Vagina (tissue), 2 donors: ENCODE data around the gene POPDC3. TPM values are rescaled to one million over a fixed set of nuclear protein-coding genes. Genes with fewer than 3 reads are reported as not detected.

Source experiments
- DNase-seq, 2 donors: peaks; one replicate each; pipeline ENCODE4 v3.0.0-alpha.2; 2017; ENCODE audit errors: extremely low spot score in 2 of 2
- H3K27ac ChIP-seq: fragments of 200-600 bp; sonication (generic); one replicate; pipeline ENCODE4 v1.5.1; 2019
- H3K27me3 ChIP-seq: fragments of 200-600 bp; sonication (generic); one replicate; pipeline ENCODE4 v1.5.1; 2019
- H3K36me3 ChIP-seq, 2 donors: fragments of 200-600 bp; sonication (generic); one replicate each; pipeline ENCODE4 v1.5.1; 2017 to 2019
- H3K4me1 ChIP-seq: fragments of 200-600 bp; sonication (generic); one replicate; pipeline ENCODE4 v1.5.1; 2019
- H3K4me3 ChIP-seq, 2 donors: fragments of 200-600 bp; sonication (generic); 1 replicate in 1 of 2; 2 replicates in 1 of 2; pipeline ENCODE4 v1.5.1; 2016 to 2019
- H3K9me3 ChIP-seq: fragments of 200-600 bp; sonication (generic); one replicate; pipeline ENCODE4 v1.5.1; 2019
- POLR2A ChIP-seq, 2 donors: fragments of 450-650 bp; IDR thresholded peaks; one replicate each; pipeline ENCODE4 v1.6.1; 2017; ENCODE audit warnings: antibody characterized with exemption in 2 of 2, mild to moderate bottlenecking in 2 of 2, moderate library complexity in 2 of 2
- POLR2AphosphoS5 ChIP-seq, 2 donors: sonication (generic); formaldehyde crosslinking; IDR thresholded peaks; one replicate each; pipeline ENCODE4 v1.9.0; 2017; ENCODE audit warnings: antibody characterized with exemption in 2 of 2, mild to moderate bottlenecking in 2 of 2, low read depth in 1 of 2; ENCODE audit not compliant: insufficient read depth in 1 of 2
- intact Hi-C: fragments of 100-400 bp; cut with DNase I; formaldehyde crosslinking; loops from one replicate; pipeline ENCODE4 v1.15.1; 2023
- total RNA-seq: library from RNA; depleted of rRNA; stranded (reverse); fragments of >200 nt; gene quantifications from one replicate; pipeline ENCODE4 v1.2.3, GENCODE V29; 2016
- TF ChIP-seq, protein P1 (sequence below), 3 experiments: fragments of 450-650 bp in 2 of 3; fragments of 200-600 bp in 1 of 3; sonication (generic) in 1 of 3; IDR thresholded peaks; one replicate each; pipeline ENCODE4 v1.5.1; 2017 to 2019; ENCODE audit warnings: antibody characterized with exemption in 3 of 3, mild to moderate bottlenecking in 2 of 3, moderate library complexity in 2 of 3

The POPDC3 gene
- total RNA-seq, 1 donor from 2014 or later: not detected

DNA sequence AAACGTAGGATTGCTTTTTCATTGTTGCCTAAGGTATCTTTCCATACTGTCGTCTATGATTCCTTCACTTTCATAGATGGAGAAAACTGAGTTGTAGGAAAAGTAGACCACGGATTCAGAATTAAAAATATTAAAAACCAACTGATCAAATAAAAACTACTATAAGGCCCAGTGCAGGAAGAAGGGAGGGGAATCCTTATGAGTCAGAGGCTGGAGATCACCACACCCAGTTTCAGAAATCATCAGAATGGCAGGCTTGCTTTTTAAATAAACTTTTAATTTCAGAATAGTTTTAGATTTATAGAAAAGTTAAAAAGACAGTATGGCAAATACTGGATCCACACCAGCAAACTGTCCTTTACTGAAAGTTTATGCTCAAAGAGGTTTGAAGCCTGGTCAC lies 32.0 kb upstream of the POPDC3 start:
- no peak overlapping the region for H3K27ac ChIP-seq
- intact Hi-C loops: no loop called here
- no peaks in the 10 kb centered on the region for H3K4me1 ChIP-seq
- no peaks in the 10 kb centered on the region for H3K9me3 ChIP-seq
- no peaks in the 10 kb centered on the region for H3K36me3 ChIP-seq
- DNase-seq: no peak
- no peak overlapping the region for H3K4me3 ChIP-seq
- TF ChIP-seq, protein P1, sequence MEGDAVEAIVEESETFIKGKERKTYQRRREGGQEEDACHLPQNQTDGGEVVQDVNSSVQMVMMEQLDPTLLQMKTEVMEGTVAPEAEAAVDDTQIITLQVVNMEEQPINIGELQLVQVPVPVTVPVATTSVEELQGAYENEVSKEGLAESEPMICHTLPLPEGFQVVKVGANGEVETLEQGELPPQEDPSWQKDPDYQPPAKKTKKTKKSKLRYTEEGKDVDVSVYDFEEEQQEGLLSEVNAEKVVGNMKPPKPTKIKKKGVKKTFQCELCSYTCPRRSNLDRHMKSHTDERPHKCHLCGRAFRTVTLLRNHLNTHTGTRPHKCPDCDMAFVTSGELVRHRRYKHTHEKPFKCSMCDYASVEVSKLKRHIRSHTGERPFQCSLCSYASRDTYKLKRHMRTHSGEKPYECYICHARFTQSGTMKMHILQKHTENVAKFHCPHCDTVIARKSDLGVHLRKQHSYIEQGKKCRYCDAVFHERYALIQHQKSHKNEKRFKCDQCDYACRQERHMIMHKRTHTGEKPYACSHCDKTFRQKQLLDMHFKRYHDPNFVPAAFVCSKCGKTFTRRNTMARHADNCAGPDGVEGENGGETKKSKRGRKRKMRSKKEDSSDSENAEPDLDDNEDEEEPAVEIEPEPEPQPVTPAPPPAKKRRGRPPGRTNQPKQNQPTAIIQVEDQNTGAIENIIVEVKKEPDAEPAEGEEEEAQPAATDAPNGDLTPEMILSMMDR (IDR thresholded peaks at IDR 0.05): no peak
- TF ChIP-seq POLR2AphosphoS5 (IDR thresholded peaks at IDR 0.05; ENCODE audit: insufficient read depth in 1 of 2, low read depth in 1 of 2) (no peak), POLR2A (IDR thresholded peaks at IDR 0.05) (no peak)
- H3K27me3 ChIP-seq: no peaks in the 10 kb centered on the region

DNA sequence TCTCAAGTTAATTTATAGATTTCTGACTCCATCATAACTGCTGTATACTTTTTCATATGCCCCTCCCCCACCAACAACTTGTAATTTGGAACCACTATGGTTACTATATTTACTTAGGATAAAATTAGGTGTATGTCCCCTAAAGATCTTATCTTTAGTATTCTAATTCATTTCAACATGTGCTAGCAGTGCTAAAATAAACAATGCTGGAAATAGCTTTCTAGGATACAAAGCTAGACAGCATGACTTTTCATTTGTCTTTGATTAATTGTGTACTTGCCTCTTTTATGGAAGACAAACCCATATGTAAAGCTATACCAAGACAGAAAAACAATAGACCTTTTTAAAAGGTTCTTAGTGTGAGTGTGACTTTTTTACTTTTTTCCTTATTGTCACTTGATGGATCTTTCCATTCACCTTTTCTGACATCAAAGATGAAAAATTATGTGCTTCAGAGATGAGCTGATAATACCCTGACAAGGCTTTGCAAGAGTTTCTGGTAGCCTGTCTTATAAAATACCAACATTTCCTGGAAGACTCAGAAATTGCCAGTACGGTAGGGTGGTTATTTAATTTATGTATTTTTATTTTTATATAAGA lies 31.2 kb upstream of the POPDC3 start:
- H3K4me1 ChIP-seq: no peaks in the 10 kb centered on the region
- intact Hi-C loops: no loop called here
- TF ChIP-seq, protein P1 (IDR thresholded peaks at IDR 0.05): no peak
- no peak for TF ChIP-seq POLR2AphosphoS5 (IDR thresholded peaks at IDR 0.05; ENCODE audit: insufficient read depth in 1 of 2, low read depth in 1 of 2)
- TF ChIP-seq POLR2A (IDR thresholded peaks at IDR 0.05): no peak

DNA sequence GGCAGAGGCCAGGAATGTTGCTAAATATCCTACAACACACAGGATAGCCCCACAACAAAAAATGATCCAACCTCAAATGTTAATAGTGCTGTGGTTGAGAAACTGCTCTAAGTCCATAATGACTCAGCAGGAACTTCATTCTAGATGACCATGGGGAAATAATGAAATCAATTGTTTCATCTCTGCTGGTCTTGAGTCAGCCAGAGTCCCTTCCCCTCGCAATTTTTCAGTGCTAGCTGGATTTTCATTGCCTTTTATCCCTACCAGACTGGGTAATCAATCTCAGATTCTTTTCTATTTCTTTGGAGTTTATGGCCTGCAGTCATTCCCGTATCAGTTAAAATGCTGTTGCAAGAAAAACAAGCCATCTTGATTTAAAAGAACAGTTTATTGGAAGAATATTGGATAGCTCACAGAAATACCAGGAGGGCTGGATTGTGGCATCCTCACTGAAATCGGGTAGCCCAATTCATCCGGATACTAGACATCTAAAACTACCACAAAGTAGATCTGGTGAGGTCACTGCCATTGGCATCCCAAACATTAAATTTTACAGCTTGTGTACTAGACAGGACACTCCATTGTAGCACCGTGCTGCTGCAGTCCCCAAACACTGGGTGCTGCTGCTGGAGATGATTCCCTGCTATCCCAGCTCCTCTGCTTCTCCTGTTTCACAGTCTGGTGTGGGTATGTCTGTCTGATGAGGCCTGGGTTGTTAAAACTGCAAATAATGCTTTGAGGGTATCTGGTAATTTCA lies 30.3 kb upstream of the POPDC3 start:
- no peaks in the 10 kb centered on the region for H3K9me3 ChIP-seq
- intact Hi-C loops: no loop called here
- H3K27ac ChIP-seq: no peak overlapping the region
- no peaks in the 10 kb centered on the region for H3K27me3 ChIP-seq
- no peak overlapping the region for H3K4me3 ChIP-seq
- TF ChIP-seq POLR2A (IDR thresholded peaks at IDR 0.05): no peak
- TF ChIP-seq, protein P1 (IDR thresholded peaks at IDR 0.05): no peak
- no peak for TF ChIP-seq POLR2AphosphoS5 (IDR thresholded peaks at IDR 0.05; ENCODE audit: insufficient read depth in 1 of 2, low read depth in 1 of 2)
- DNase-seq: no peak
- H3K4me1 ChIP-seq: no peaks in the 10 kb centered on the region
- H3K36me3 ChIP-seq: no peaks in the 10 kb centered on the region

More for the DNA sequence above, 31.2 kb upstream of the POPDC3 start:
- no peaks in the 10 kb centered on the region for H3K9me3 ChIP-seq
- no peaks in the 10 kb centered on the region for H3K36me3 ChIP-seq
- H3K27ac ChIP-seq: no peak overlapping the region
- H3K27me3 ChIP-seq: no peaks in the 10 kb centered on the region
- no peak for DNase-seq
- H3K4me3 ChIP-seq: no peak overlapping the region

DNA sequence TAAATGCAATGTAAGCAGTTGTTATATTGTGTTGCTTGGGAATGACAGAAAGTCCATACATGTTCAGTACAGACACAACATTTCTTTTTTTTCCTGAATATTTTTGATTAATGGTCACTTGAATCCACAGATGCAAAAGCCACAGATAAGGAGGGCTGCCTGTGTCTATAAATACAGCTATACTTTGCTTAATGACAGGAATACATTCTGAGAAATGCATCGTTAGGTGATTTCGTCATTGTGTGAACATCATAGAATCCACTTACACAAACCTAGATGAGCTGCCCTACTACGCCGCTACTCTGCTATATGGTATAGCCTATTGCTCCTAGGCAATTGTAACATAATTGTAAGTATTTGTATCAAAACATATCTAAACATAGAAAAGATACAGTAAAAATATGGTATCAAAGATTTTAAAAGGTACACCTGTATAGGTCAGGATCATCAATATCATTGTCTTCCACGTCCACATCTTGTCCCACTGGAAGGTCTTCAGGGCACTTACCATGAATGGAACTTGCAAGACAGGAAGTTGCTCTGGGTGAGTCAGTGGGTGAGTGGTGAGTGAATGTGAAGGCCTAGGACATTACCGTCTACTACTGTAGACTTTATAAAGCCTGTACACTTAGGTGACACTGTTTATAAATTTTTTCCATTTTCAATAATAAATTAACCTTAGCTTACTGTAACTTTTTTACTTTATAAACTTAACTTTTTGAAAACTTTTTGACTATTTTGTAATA lies 27.9 kb upstream of the POPDC3 start:
- no peaks in the 10 kb centered on the region for H3K9me3 ChIP-seq
- no peak overlapping the region for H3K27ac ChIP-seq
- H3K4me3 ChIP-seq: no peak overlapping the region
- no peak for DNase-seq
- TF ChIP-seq, protein P1 (IDR thresholded peaks at IDR 0.05): no peak
- TF ChIP-seq POLR2AphosphoS5 (IDR thresholded peaks at IDR 0.05; ENCODE audit: insufficient read depth in 1 of 2, low read depth in 1 of 2): no peak
- no peak for TF ChIP-seq POLR2A (IDR thresholded peaks at IDR 0.05)
- H3K4me1 ChIP-seq: no peaks in the 10 kb centered on the region
- no peaks in the 10 kb centered on the region for H3K36me3 ChIP-seq
- intact Hi-C loops: no loop called here
- no peaks in the 10 kb centered on the region for H3K27me3 ChIP-seq
